HepG2 (cell line): ENCODE measurements around the gene YEATS4. TPM values are rescaled to one million over a fixed set of nuclear protein-coding genes. Genes with fewer than 3 reads are reported as not detected.

Experiments
- AHR ChIP-seq: IDR thresholded peaks from 2 replicates; pipeline ENCODE4 v1.6.1; 2018; ENCODE audit warnings: missing genetic modification reagents, missing compliant biosample characterization
- AKAP8 ChIP-seq: sonication (generic); formaldehyde crosslinking; IDR thresholded peaks from 2 replicates; pipeline ENCODE4 v1.5.1; 2020; ENCODE audit warnings: mild to moderate bottlenecking, missing genetic modification reagents
- ATF6 ChIP-seq: sonication (generic); formaldehyde crosslinking; conservative IDR thresholded peaks from 2 replicates; pipeline ENCODE4 v1.4.0; 2020; ENCODE audit warnings: missing genetic modification reagents
- DNMT1 ChIP-seq: sonication (generic); formaldehyde crosslinking; IDR thresholded peaks from 2 replicates; pipeline ENCODE4 v1.5.1; 2020; ENCODE audit warnings: mild to moderate bottlenecking, missing genetic modification reagents
- E2F1 ChIP-seq: sonication (generic); formaldehyde crosslinking; IDR thresholded peaks from 2 replicates; pipeline ENCODE4 v1.5.0; 2020; ENCODE audit warnings: missing genetic modification reagents
- HMGXB4 ChIP-seq, 2 experiments: sonication (generic) in 1 of 2; formaldehyde crosslinking in 1 of 2; IDR thresholded peaks; 2 replicates each; pipeline versions ENCODE4 v1.4.0 to v1.6.1; 2018 to 2020; ENCODE audit warnings: missing genetic modification reagents in 2 of 2, borderline replicate concordance in 1 of 2, low read depth in 1 of 2, mild to moderate bottlenecking in 1 of 2, missing biosample characterization in 1 of 2
- KDM5A ChIP-seq: fragments of 200-600 bp; sonication (generic); IDR thresholded peaks from 2 replicates; pipeline ENCODE4 v1.7.0; 2018; ENCODE audit warnings: antibody characterized with exemption, mild to moderate bottlenecking, low read length, borderline replicate concordance
- NONO ChIP-seq, 2 experiments: fragments of 450-650 bp in 1 of 2; sonication (generic) in 1 of 2; formaldehyde crosslinking in 1 of 2; IDR thresholded peaks in 1 of 2; conservative IDR thresholded peaks in 1 of 2; 2 replicates each; pipeline versions ENCODE4 v1.6.1 to v1.8.0; 2017 to 2022; ENCODE audit warnings: mild to moderate bottlenecking in 1 of 2, missing genetic modification reagents in 1 of 2, moderate library complexity in 1 of 2
- RXRA ChIP-seq: sonication (generic); formaldehyde crosslinking; IDR thresholded peaks from 2 replicates; pipeline ENCODE4 v1.5.1; 2020; ENCODE audit warnings: missing genetic modification reagents
- SOX5 ChIP-seq: IDR thresholded peaks from 2 replicates; pipeline ENCODE4 v1.6.1; 2016; ENCODE audit warnings: borderline replicate concordance
- YY1 ChIP-seq: IDR thresholded peaks from 2 replicates; pipeline ENCODE4 v1.6.1; 2011; ENCODE audit warnings: low read length, low read depth, moderate library complexity, mild to moderate bottlenecking; ENCODE audit not compliant: insufficient read depth, insufficient replicate concordance
- ZBTB44 ChIP-seq: sonication (generic); formaldehyde crosslinking; IDR thresholded peaks from 2 replicates; pipeline ENCODE4 v1.4.0; 2020; ENCODE audit warnings: missing genetic modification reagents
- ZNF234 ChIP-seq: sonication (generic); formaldehyde crosslinking; conservative IDR thresholded peaks from 2 replicates; pipeline ENCODE4 v1.5.1; 2020; ENCODE audit warnings: mild to moderate bottlenecking, missing genetic modification reagents
- ZNF33B ChIP-seq: sonication (generic); formaldehyde crosslinking; IDR thresholded peaks from 2 replicates; pipeline ENCODE4 v1.5.1; 2020; ENCODE audit warnings: mild to moderate bottlenecking, missing genetic modification reagents
- ZNF672 ChIP-seq: sonication (generic); formaldehyde crosslinking; IDR thresholded peaks from 2 replicates; pipeline ENCODE4 v1.8.1; 2022; ENCODE audit warnings: missing genetic modification reagents
- ZNF766 ChIP-seq: sonication (generic); formaldehyde crosslinking; IDR thresholded peaks from 2 replicates; pipeline ENCODE4 v1.5.0; 2020; ENCODE audit warnings: missing genetic modification reagents, borderline replicate concordance
- ZNF781 ChIP-seq: sonication (generic); formaldehyde crosslinking; IDR thresholded peaks from 2 replicates; pipeline ENCODE4 v1.5.1; 2020; ENCODE audit warnings: borderline replicate concordance, mild to moderate bottlenecking, missing genetic modification reagents; ENCODE audit errors: not compliant biosample characterization
- polyA plus RNA-seq, 8 experiments: library from polyadenylated mRNA; depleted of rRNA in 3 of 8; stranded (reverse) in 7 of 8; unstranded in 1 of 8; fragments of >200 nt; fragmentation: Illumina TruSeq in 4 of 8; extraction: Trizol in 4 of 8; gene quantifications; 2 replicates each; pipeline versions ENCODE4 v1.2.1 to v1.2.3, GENCODE V29; 2011 to 2016; ENCODE audit warnings: low read depth in 4 of 8, missing spikeins in 1 of 8, mixed read lengths in 1 of 8; ENCODE audit not compliant: insufficient read depth in 1 of 8
- total RNA-seq, 5 experiments: library from RNA; depleted of rRNA; stranded (reverse); fragments of >200 nt; fragmentation: Illumina TruSeq; extraction: Trizol; gene quantifications; 2 replicates each; pipeline ENCODE4 v1.2.3, GENCODE V29; 2016; ENCODE audit warnings: low read depth in 1 of 5

YEATS4 gene
- total and polyA plus RNA-seq, 2 of the 13 experiments (the other 11 are each of a cell fraction or from before 2014, with no cell fraction given), result 16.8 to 45.0 TPM

- TF ChIP-seq ZBTB44 (CRISPR knock-in tag) (no peak), ATF6 (CRISPR knock-in tag) (no peak), YY1 (peak; percentile 69), ZNF766 (CRISPR knock-in tag) (0 out of 2 replicates have a peak, but pooled peaks have one; percentile 74), ZNF672 (no peak), HMGXB4 (CRISPR knock-in tag; IDR thresholded peaks at IDR 0.05; ENCODE audit: borderline replicate concordance in 1 of 2, low read depth in 1 of 2) (peak in 1 of 2 experiments; percentile 80; a peak in 3 of 4 replicates), ZNF234 (CRISPR knock-in tag) (no peak), AHR (CRISPR knock-in tag) (no peak; the same call in 1 of the 2 replicates), DNMT1 (CRISPR knock-in tag) (peak; percentile 90; the same call in 1 of the 2 replicates), KDM5A (peak; percentile 29; the same call in 1 of the 2 replicates), RXRA (CRISPR knock-in tag) (peak; percentile 87), AKAP8 (0 out of 2 replicates have a peak, but pooled peaks have one; percentile 65), SOX5 (CRISPR knock-in tag) (peak; percentile 24; the same call in 1 of the 2 replicates), ZNF33B (CRISPR knock-in tag) (no peak), E2F1 (peak; percentile 99), ZNF781 (CRISPR knock-in tag) (peak; percentile 78), NONO (IDR thresholded peaks at IDR 0.05) (no peak), NONO (CRISPR knock-in tag; conservative IDR thresholded peaks at IDR 0.05) (peak; percentile 85)
These were observed at the start of gene YEATS4 (continued) for GRCh38 chr12:69359531-69360347.
